ENCODE data around the gene TSLP.

Gene TSLP

GRCh38 chr5:111095982-111096381 is 24.5 kb downstream of the TSLP start:
- TF ChIP-seq SPI1 (IDR thresholded peaks at IDR 0.05; ENCODE audit: borderline replicate concordance, low read depth): no peak; the same call in 1 of the 2 replicates
- TF ChIP-seq CTCF (IDR thresholded peaks at IDR 0.05; ENCODE audit: insufficient read depth, low read length): no peak
- TF ChIP-seq POLR2AphosphoS5 (IDR thresholded peaks at IDR 0.05; ENCODE audit: low read depth): no peak
- no peak for TF ChIP-seq REST (IDR thresholded peaks at IDR 0.05; ENCODE audit: insufficient replicate concordance, low read depth)
- no peak for TF ChIP-seq GABPA (IDR thresholded peaks at IDR 0.05; ENCODE audit: low read depth)
- H3K27ac ChIP-seq (replicated peaks): no peak overlapping the region
- DNase-seq (ENCODE audit: low read depth in 1 of 2, low spot score in 1 of 2): no peak

DNA sequence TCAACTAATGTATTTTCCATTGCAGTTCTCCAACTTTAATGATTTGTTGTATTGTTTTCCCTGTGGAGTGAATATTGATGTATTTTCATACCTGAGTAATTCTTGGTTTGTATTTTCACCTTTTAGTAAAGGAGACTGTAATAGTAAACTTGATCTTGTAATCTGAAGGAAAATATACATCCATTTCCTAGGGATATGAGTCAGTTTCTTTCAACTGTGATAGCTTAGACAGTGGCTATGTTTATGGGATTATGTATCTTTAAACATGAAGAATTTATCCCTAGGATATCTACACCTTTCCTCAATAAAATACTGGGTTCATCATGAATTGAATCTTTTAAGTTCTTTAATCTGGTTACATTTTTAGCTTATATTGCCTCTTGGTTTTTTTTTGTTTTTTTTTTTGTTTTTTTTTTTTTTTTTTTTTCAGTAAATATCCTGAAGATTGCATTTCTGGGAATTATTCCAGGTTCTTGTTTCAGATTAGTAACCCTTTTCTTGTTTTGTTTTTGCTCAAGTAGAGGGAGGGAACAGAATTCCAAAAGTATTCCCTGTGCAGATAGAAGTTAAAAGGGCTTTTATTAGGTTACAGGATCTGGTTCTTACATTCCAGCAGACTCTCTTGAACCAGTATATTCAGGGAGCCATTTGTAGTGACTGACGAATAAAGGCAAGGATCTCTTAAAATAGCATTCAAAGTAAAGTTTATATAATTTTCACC is 27.7 kb downstream of the TSLP start:
- H3K4me3 ChIP-seq (replicated peaks; ENCODE audit: insufficient read depth, low read length): no peak overlapping the region
- DNase-seq (ENCODE audit: low read depth in 1 of 2, low spot score in 1 of 2): no peak
- H3K27me3 ChIP-seq (ENCODE audit: insufficient read depth, poor library complexity, severe bottlenecking): no peaks in the 10 kb centered on the region
- no peak for TF ChIP-seq POLR2AphosphoS5 (IDR thresholded peaks at IDR 0.05; ENCODE audit: low read depth)
- TF ChIP-seq GABPA (IDR thresholded peaks at IDR 0.05; ENCODE audit: low read depth): no peak
- TF ChIP-seq SPI1 (IDR thresholded peaks at IDR 0.05; ENCODE audit: borderline replicate concordance, low read depth): no peak
- TF ChIP-seq CTCF (IDR thresholded peaks at IDR 0.05; ENCODE audit: insufficient read depth, low read length): no peak
- TF ChIP-seq REST (IDR thresholded peaks at IDR 0.05; ENCODE audit: insufficient replicate concordance, low read depth): no peak
- no peak overlapping the region for H3K27ac ChIP-seq (replicated peaks)

More at GRCh38 chr5:111095982-111096381, 24.5 kb downstream of the TSLP start:
- Histone ChIP-seq H3K27me3 (ENCODE audit: insufficient read depth, poor library complexity, severe bottlenecking) (no peaks in the 10 kb centered on the region), H3K4me3 (replicated peaks; ENCODE audit: insufficient read depth, low read length) (no peak overlapping the region)

DNA sequence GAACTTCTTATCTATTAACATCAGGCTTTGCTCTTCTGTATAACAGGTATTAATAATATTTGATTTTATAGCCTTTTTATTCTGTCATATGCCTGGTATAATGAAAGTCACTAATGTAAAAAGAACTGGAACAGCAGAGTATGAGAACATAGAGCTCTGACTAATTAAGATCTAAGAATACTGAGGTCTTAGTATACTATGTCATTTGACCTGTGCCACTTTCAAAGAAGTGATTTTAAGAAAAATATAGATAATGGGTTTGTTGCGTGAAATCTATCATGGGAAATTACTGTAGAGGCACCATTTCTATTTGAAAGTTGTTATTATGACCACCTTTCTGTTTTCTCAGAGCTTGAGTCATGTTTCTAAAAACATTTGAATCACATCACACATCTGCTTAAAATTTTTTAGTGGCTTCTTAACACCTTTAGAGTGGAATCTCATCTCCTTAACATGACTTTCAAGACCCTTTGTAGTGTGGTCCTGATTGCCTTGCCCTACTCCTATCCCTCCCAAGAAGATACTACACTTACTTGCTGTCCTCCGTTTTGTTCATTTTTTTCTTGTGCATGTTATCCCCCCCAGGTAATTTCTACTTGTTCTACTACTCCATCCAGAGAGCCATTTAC is 34.9 kb downstream of the TSLP start:
- no peak for DNase-seq (ENCODE audit: low read depth in 1 of 2, low spot score in 1 of 2)
- no peaks in the 10 kb centered on the region for H3K27me3 ChIP-seq (ENCODE audit: insufficient read depth, poor library complexity, severe bottlenecking)
- H3K27ac ChIP-seq (replicated peaks): no peak overlapping the region
- no peak overlapping the region for H3K4me3 ChIP-seq (replicated peaks; ENCODE audit: insufficient read depth, low read length)
- TF ChIP-seq POLR2AphosphoS5 (IDR thresholded peaks at IDR 0.05; ENCODE audit: low read depth) (no peak), REST (IDR thresholded peaks at IDR 0.05; ENCODE audit: insufficient replicate concordance, low read depth) (no peak), SPI1 (IDR thresholded peaks at IDR 0.05; ENCODE audit: borderline replicate concordance, low read depth) (no peak), CTCF (IDR thresholded peaks at IDR 0.05; ENCODE audit: insufficient read depth, low read length) (no peak), GABPA (IDR thresholded peaks at IDR 0.05; ENCODE audit: low read depth) (no peak)

Measured in HL-60 (cell line).